Measurements from ENCODE around the gene KCNG2.

KCNG2 gene

GRCh38 chr18:79756826-79757225, 40.9 kb upstream of the KCNG2 start:
- no peaks in the 10 kb centered on the region; the same call in 1 of the 2 replicates for H3K79me2 ChIP-seq (ENCODE audit: low read length)
- no peak overlapping the region for H3K4me2 ChIP-seq (ENCODE audit: low read length)
- no peak overlapping the region for H3K27ac ChIP-seq (ENCODE audit: low read length)
- 0 out of 2 replicates have a peak, but pooled peaks cover 2% of the 10 kb centered on the region for H4K20me1 ChIP-seq (ENCODE audit: insufficient read depth, low read length)
- peaks cover 45% of the 10 kb centered on the region for H3K36me3 ChIP-seq (replicated peaks; ENCODE audit: low read depth, low read length)
- H3K4me3 ChIP-seq (ENCODE audit: low read length): no peak overlapping the region
- no peak overlapping the region for H2AFZ ChIP-seq (ENCODE audit: low read depth, low read length)
- no peaks in the 10 kb centered on the region for H3K27me3 ChIP-seq (ENCODE audit: low read depth, low read length)
- H3K9me3 ChIP-seq (ENCODE audit: insufficient read depth, low read length): no peaks in the 10 kb centered on the region
- TF ChIP-seq EZH2phosphoT487 (IDR thresholded peaks at IDR 0.05; ENCODE audit: low read depth): no peak
- TF ChIP-seq CTCF (IDR thresholded peaks at IDR 0.05; ENCODE audit: low read depth, low read length): no peak
- 0 out of 2 replicates have a peak, but pooled peaks cover 3% of the 10 kb centered on the region for H3K4me1 ChIP-seq (ENCODE audit: low read length)
- no peak overlapping the region for H3K9ac ChIP-seq (ENCODE audit: low read length)

GRCh38 chr18:79760348-79760747, 37.4 kb upstream of the KCNG2 start:
- no peak overlapping the region for H3K4me3 ChIP-seq (ENCODE audit: low read length)
- no peaks in the 10 kb centered on the region for H3K4me1 ChIP-seq (ENCODE audit: low read length)
- no peak overlapping the region for H2AFZ ChIP-seq (ENCODE audit: low read depth, low read length)
- no peaks in the 10 kb centered on the region for H4K20me1 ChIP-seq (ENCODE audit: insufficient read depth, low read length)
- TF ChIP-seq EZH2phosphoT487 (IDR thresholded peaks at IDR 0.05; ENCODE audit: low read depth) (no peak), CTCF (IDR thresholded peaks at IDR 0.05; ENCODE audit: low read depth, low read length) (no peak)
- H3K79me2 ChIP-seq (ENCODE audit: low read length): no peaks in the 10 kb centered on the region
- no peak overlapping the region for H3K4me2 ChIP-seq (ENCODE audit: low read length)
- H3K27me3 ChIP-seq (ENCODE audit: low read depth, low read length): no peaks in the 10 kb centered on the region
- no peak overlapping the region for H3K9ac ChIP-seq (ENCODE audit: low read length)
- no peak overlapping the region for H3K27ac ChIP-seq (ENCODE audit: low read length)
- peaks cover 23% of the 10 kb centered on the region for H3K36me3 ChIP-seq (replicated peaks; ENCODE audit: low read depth, low read length)
- H3K9me3 ChIP-seq (ENCODE audit: insufficient read depth, low read length): no peaks in the 10 kb centered on the region

GRCh38 chr18:79760881-79761280, 36.9 kb upstream of the KCNG2 start:
- no peak overlapping the region for H3K9ac ChIP-seq (ENCODE audit: low read length)
- no peak overlapping the region for H3K4me3 ChIP-seq (ENCODE audit: low read length)
- H3K4me1 ChIP-seq (ENCODE audit: low read length): no peaks in the 10 kb centered on the region
- H2AFZ ChIP-seq (ENCODE audit: low read depth, low read length): no peak overlapping the region
- peaks cover 21% of the 10 kb centered on the region for H3K36me3 ChIP-seq (replicated peaks; ENCODE audit: low read depth, low read length)
- no peaks in the 10 kb centered on the region for H3K9me3 ChIP-seq (ENCODE audit: insufficient read depth, low read length)
- no peaks in the 10 kb centered on the region for H3K79me2 ChIP-seq (ENCODE audit: low read length)
- no peaks in the 10 kb centered on the region for H4K20me1 ChIP-seq (ENCODE audit: insufficient read depth, low read length)
- no peak overlapping the region for H3K27ac ChIP-seq (ENCODE audit: low read length)
- no peak for TF ChIP-seq EZH2phosphoT487 (IDR thresholded peaks at IDR 0.05; ENCODE audit: low read depth)
- no peak for TF ChIP-seq CTCF (IDR thresholded peaks at IDR 0.05; ENCODE audit: low read depth, low read length)
- no peak overlapping the region for H3K4me2 ChIP-seq (ENCODE audit: low read length)
- no peaks in the 10 kb centered on the region for H3K27me3 ChIP-seq (ENCODE audit: low read depth, low read length)

- peaks cover 5% of the 10 kb centered on the region for H3K36me3 ChIP-seq (replicated peaks; ENCODE audit: low read depth, low read length)
- no peak overlapping the region for H3K4me2 ChIP-seq (ENCODE audit: low read length)
- no peaks in the 10 kb centered on the region for H3K79me2 ChIP-seq (ENCODE audit: low read length)
- H4K20me1 ChIP-seq (ENCODE audit: insufficient read depth, low read length): no peaks in the 10 kb centered on the region
- H3K9ac ChIP-seq (ENCODE audit: low read length): no peak overlapping the region
- H3K4me3 ChIP-seq (ENCODE audit: low read length): no peak overlapping the region
- H2AFZ ChIP-seq (ENCODE audit: low read depth, low read length): no peak overlapping the region
- H3K27me3 ChIP-seq (ENCODE audit: low read depth, low read length): peaks cover 7% of the 10 kb centered on the region; the same call in 1 of the 2 replicates
- TF ChIP-seq CTCF (IDR thresholded peaks at IDR 0.05; ENCODE audit: low read depth, low read length) (no peak), EZH2phosphoT487 (IDR thresholded peaks at IDR 0.05; ENCODE audit: low read depth) (no peak)
- H3K4me1 ChIP-seq (ENCODE audit: low read length): no peaks in the 10 kb centered on the region
- H3K9me3 ChIP-seq (ENCODE audit: insufficient read depth, low read length): peaks cover 13% of the 10 kb centered on the region
- no peak overlapping the region for H3K27ac ChIP-seq (ENCODE audit: low read length)
Observed at GRCh38 chr18:79763407-79763806, 34.3 kb upstream of the KCNG2 start.
